K562 (cell line): ENCODE data around the gene KDM4C. TPM values are rescaled to one million over a fixed set of nuclear protein-coding genes. Genes with fewer than 3 reads are reported as not detected.

Source experiments
- CHD2 ChIP-seq: IDR thresholded peaks from 2 replicates; pipeline ENCODE4 v1.6.1; 2011; ENCODE audit warnings: low read depth, low read length
- CREB3 ChIP-seq: fragments of 450-650 bp; conservative IDR thresholded peaks from 2 replicates; pipeline ENCODE4 v1.6.1; 2016; ENCODE audit warnings: missing genetic modification characterization, low read depth, mild to moderate bottlenecking, missing compliant biosample characterization, moderate library complexity
- E2F8 ChIP-seq: fragments of 450-650 bp; IDR thresholded peaks from 2 replicates; pipeline ENCODE4 v1.7.1; 2018; ENCODE audit warnings: mild to moderate bottlenecking, low read depth; ENCODE audit not compliant: partially characterized antibody
- EP300 ChIP-seq: IDR thresholded peaks from 2 replicates; pipeline ENCODE4 v1.6.1; 2012; ENCODE audit warnings: low read length, improper control_type of control experiment
- FOXJ3 ChIP-seq: sonication (generic); formaldehyde crosslinking; IDR thresholded peaks from 2 replicates; pipeline ENCODE4 v1.4.0; 2020; ENCODE audit warnings: mild to moderate bottlenecking, missing genetic modification reagents
- GATAD2A ChIP-seq: fragments of 450-650 bp; IDR thresholded peaks from 2 replicates; pipeline ENCODE4 v1.6.1; 2017
- HMGN3 ChIP-seq: IDR thresholded peaks from 2 replicates; pipeline ENCODE4 v1.6.1; 2011; ENCODE audit warnings: borderline replicate concordance, low read depth, mild to moderate bottlenecking, mixed read lengths, low read length; ENCODE audit not compliant: insufficient read length; ENCODE audit errors: extremely low read depth
- KDM4B ChIP-seq, 2 experiments: fragments of 450-650 bp in 1 of 2; sonication (generic) in 1 of 2; IDR thresholded peaks; 2 replicates each; pipeline ENCODE4 v1.6.1; 2016 to 2017; ENCODE audit warnings: borderline replicate concordance in 2 of 2, antibody characterized with exemption in 1 of 2, low read depth in 1 of 2, mild to moderate bottlenecking in 1 of 2
- NCOA2 ChIP-seq, 2 experiments: fragments of 450-650 bp; IDR thresholded peaks; 2 replicates each; pipeline ENCODE4 v1.6.1; 2018; ENCODE audit warnings: mild to moderate bottlenecking in 2 of 2, moderate library complexity in 1 of 2; ENCODE audit not compliant: partially characterized antibody in 2 of 2
- NCOR1 ChIP-seq: fragments of 450-650 bp; IDR thresholded peaks from 2 replicates; pipeline ENCODE4 v1.6.1; 2016; ENCODE audit warnings: mild to moderate bottlenecking, moderate library complexity
- TRIM24 ChIP-seq, 2 experiments: fragments of 450-650 bp; IDR thresholded peaks; 2 replicates each; pipeline ENCODE4 v1.6.1; 2016
- ZNF12 ChIP-seq: sonication (generic); formaldehyde crosslinking; IDR thresholded peaks from 2 replicates; pipeline ENCODE4 v1.4.0; 2020; ENCODE audit warnings: mild to moderate bottlenecking, missing genetic modification reagents
- ZNF217 ChIP-seq: sonication (generic); formaldehyde crosslinking; IDR thresholded peaks from 2 replicates; pipeline ENCODE4 v1.8.0; 2022; ENCODE audit warnings: mild to moderate bottlenecking, missing genetic modification reagents
- ZNF766 ChIP-seq: fragments of 200-800 bp; sonication (Bioruptor generic); conservative IDR thresholded peaks from 2 replicates; pipeline ENCODE4 v1.6.1; 2016; ENCODE audit warnings: missing genetic modification characterization, missing compliant biosample characterization
- polyA plus RNA-seq, 8 experiments: library from polyadenylated mRNA; depleted of rRNA in 4 of 8; stranded (reverse) in 5 of 8; unstranded in 3 of 8; fragments of >200 nt; fragmentation: Nextera tagmentation in 2 of 8; fragmentation: Illumina TruSeq in 1 of 8; extraction: Ambion mirVana in 2 of 8; extraction: Trizol in 1 of 8; gene quantifications; 2 replicates each; pipeline versions ENCODE4 v1.2.1 to v1.2.3, GENCODE V29; 2011 to 2014; ENCODE audit warnings: inconsistent platforms in 1 of 8, missing spikeins in 1 of 8
- total RNA-seq, 7 experiments: library from RNA; depleted of rRNA in 6 of 7; stranded (reverse); fragments of >200 nt in 6 of 7; fragmentation: Illumina TruSeq in 2 of 7; extraction: Trizol in 2 of 7; gene quantifications; 2 replicates each; pipeline versions ENCODE4 v1.2.1 to v1.2.3, GENCODE V29; 2011 to 2021; ENCODE audit warnings: low replicate concordance in 1 of 7
- TF ChIP-seq, protein P1 (sequence below): fragments of 450-650 bp; IDR thresholded peaks from 2 replicates; pipeline ENCODE4 v1.6.1; 2016; ENCODE audit warnings: mild to moderate bottlenecking, moderate library complexity

The KDM4C gene
- total and polyA plus RNA-seq, 9 of the 15 experiments (the other 6 are each of a cell fraction or from before 2014, with no cell fraction given), result 5.4 to 17.0 (median 12.6) TPM

DNA sequence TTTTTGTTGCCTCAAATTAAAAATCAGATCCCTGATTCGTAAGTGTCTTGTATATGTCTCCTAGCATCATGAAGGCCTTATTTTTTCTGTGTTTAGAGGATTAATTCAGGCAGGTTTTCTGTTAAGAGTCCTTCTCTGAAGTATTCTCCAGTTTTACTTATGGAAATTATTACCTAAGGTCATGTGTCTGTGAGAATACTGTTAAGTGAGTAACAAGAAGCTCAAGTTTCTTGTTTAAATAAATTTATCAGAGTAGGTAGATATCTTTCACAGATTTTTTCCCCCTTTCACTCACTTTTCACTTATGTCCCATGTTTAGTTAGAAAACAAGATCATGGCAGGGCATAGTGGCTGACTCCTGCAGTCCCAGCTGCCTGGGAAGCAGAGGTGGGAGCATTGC is 233.6 kb downstream of the KDM4C start (continued):
- TF ChIP-seq, protein P1, sequence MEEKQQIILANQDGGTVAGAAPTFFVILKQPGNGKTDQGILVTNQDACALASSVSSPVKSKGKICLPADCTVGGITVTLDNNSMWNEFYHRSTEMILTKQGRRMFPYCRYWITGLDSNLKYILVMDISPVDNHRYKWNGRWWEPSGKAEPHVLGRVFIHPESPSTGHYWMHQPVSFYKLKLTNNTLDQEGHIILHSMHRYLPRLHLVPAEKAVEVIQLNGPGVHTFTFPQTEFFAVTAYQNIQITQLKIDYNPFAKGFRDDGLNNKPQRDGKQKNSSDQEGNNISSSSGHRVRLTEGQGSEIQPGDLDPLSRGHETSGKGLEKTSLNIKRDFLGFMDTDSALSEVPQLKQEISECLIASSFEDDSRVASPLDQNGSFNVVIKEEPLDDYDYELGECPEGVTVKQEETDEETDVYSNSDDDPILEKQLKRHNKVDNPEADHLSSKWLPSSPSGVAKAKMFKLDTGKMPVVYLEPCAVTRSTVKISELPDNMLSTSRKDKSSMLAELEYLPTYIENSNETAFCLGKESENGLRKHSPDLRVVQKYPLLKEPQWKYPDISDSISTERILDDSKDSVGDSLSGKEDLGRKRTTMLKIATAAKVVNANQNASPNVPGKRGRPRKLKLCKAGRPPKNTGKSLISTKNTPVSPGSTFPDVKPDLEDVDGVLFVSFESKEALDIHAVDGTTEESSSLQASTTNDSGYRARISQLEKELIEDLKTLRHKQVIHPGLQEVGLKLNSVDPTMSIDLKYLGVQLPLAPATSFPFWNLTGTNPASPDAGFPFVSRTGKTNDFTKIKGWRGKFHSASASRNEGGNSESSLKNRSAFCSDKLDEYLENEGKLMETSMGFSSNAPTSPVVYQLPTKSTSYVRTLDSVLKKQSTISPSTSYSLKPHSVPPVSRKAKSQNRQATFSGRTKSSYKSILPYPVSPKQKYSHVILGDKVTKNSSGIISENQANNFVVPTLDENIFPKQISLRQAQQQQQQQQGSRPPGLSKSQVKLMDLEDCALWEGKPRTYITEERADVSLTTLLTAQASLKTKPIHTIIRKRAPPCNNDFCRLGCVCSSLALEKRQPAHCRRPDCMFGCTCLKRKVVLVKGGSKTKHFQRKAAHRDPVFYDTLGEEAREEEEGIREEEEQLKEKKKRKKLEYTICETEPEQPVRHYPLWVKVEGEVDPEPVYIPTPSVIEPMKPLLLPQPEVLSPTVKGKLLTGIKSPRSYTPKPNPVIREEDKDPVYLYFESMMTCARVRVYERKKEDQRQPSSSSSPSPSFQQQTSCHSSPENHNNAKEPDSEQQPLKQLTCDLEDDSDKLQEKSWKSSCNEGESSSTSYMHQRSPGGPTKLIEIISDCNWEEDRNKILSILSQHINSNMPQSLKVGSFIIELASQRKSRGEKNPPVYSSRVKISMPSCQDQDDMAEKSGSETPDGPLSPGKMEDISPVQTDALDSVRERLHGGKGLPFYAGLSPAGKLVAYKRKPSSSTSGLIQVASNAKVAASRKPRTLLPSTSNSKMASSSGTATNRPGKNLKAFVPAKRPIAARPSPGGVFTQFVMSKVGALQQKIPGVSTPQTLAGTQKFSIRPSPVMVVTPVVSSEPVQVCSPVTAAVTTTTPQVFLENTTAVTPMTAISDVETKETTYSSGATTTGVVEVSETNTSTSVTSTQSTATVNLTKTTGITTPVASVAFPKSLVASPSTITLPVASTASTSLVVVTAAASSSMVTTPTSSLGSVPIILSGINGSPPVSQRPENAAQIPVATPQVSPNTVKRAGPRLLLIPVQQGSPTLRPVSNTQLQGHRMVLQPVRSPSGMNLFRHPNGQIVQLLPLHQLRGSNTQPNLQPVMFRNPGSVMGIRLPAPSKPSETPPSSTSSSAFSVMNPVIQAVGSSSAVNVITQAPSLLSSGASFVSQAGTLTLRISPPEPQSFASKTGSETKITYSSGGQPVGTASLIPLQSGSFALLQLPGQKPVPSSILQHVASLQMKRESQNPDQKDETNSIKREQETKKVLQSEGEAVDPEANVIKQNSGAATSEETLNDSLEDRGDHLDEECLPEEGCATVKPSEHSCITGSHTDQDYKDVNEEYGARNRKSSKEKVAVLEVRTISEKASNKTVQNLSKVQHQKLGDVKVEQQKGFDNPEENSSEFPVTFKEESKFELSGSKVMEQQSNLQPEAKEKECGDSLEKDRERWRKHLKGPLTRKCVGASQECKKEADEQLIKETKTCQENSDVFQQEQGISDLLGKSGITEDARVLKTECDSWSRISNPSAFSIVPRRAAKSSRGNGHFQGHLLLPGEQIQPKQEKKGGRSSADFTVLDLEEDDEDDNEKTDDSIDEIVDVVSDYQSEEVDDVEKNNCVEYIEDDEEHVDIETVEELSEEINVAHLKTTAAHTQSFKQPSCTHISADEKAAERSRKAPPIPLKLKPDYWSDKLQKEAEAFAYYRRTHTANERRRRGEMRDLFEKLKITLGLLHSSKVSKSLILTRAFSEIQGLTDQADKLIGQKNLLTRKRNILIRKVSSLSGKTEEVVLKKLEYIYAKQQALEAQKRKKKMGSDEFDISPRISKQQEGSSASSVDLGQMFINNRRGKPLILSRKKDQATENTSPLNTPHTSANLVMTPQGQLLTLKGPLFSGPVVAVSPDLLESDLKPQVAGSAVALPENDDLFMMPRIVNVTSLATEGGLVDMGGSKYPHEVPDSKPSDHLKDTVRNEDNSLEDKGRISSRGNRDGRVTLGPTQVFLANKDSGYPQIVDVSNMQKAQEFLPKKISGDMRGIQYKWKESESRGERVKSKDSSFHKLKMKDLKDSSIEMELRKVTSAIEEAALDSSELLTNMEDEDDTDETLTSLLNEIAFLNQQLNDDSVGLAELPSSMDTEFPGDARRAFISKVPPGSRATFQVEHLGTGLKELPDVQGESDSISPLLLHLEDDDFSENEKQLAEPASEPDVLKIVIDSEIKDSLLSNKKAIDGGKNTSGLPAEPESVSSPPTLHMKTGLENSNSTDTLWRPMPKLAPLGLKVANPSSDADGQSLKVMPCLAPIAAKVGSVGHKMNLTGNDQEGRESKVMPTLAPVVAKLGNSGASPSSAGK, result no peak
- TF ChIP-seq HMGN3 (no peak), ZNF12 (CRISPR knock-in tag) (no peak), GATAD2A (no peak), FOXJ3 (no peak), NCOR1 (no peak), EP300 (no peak), ZNF217 (CRISPR knock-in tag) (no peak), KDM4B (IDR thresholded peaks at IDR 0.05; ENCODE audit: borderline replicate concordance in 2 of 2, low read depth in 1 of 2) (no peak), E2F8 (no peak), CHD2 (no peak), TRIM24 (IDR thresholded peaks at IDR 0.05) (no peak), ZNF766 (CRISPR knock-in tag) (no peak), NCOA2 (IDR thresholded peaks at IDR 0.05; ENCODE audit: partially characterized antibody in 2 of 2) (no peak), CREB3 (tag) (no peak)
